ENCODE data around the gene NUDT4. TPM values are rescaled to one million over a fixed set of nuclear protein-coding genes. Genes with fewer than 3 reads are reported as not detected.

NUDT4 gene
- total RNA-seq, 1 donor from 2014 or later: 60.2 TPM

DNA sequence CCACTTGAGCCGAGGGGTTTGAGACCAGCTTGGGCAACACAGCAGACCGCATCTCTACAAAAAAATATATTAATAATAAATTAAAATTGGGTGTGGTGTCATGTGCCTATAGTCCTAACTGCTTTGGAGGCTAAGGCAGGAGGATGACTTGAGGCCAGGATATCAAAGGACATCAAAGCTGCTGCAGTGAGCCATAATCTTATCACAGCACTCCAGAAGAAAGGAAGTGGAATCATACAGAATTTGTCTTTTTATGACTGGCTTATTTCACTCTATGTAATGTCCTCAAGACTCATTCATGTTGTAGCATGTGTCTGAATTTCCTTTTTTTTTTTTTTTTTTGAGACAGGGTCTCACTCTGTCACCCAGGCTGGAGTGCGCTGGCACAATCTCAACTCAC is 43.9 kb upstream of the NUDT4 start:
- no peak for DNase-seq (ENCODE audit: low read depth)

DNA sequence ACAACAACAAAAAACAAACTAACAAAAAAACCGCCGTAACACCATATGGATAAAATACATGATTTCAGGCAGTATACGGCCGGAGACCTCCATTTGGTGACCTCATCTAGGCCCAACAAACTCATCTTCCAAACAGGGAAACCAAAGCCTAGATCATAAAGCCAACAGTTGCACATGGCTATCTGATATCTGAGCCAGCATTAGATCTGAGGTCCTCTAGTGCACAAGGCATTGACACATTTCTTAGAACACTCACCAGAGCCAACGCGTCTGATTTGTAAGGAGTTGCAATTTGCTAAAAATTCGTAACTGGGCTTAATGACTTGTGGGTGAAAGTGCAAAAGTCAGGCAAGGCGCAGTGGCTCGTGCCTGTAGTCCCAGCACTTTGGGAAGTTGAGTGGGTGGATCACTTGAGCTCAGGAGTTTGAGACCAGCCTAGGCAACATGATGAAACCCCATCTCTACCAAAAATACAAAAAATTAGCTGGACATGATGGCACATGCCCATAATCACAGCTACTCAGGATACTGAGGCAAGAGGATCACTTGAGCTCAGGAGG is 42.0 kb upstream of the NUDT4 start:
- peak overlapping the region; percentile 53 for H3K4me2 ChIP-seq (ENCODE audit: low read length)
- no peaks in the 10 kb centered on the region for H4K20me1 ChIP-seq (ENCODE audit: insufficient read depth, low read length)
- no peaks in the 10 kb centered on the region for H3K36me3 ChIP-seq (ENCODE audit: insufficient read depth, low read length)
- no peak overlapping the region for H2AFZ ChIP-seq (ENCODE audit: low read depth, low read length)
- Mint-ChIP-seq H3K36me3 (ENCODE audit: low read depth, unreplicated experiment) (no peaks in the 10 kb centered on the region), H3K9me3 (ENCODE audit: unreplicated experiment) (no peaks in the 10 kb centered on the region), H3K27ac (ENCODE audit: unreplicated experiment) (peak overlapping the region; percentile 81), H3K4me1 (ENCODE audit: low read depth, unreplicated experiment) (peaks cover 14% of the 10 kb centered on the region), H3K27me3 (ENCODE audit: low read depth, unreplicated experiment) (no peaks in the 10 kb centered on the region), H3K4me3 (ENCODE audit: unreplicated experiment) (no peak overlapping the region)
- no peak for TF ChIP-seq CTCF (IDR thresholded peaks at IDR 0.05; ENCODE audit: insufficient read depth, low read depth, low read length)
- TF ChIP-seq EZH2 (IDR thresholded peaks at IDR 0.05; ENCODE audit: insufficient read depth, low read length): no peak
- no peak overlapping the region for H3K4me3 ChIP-seq (ENCODE audit: insufficient read depth, low read depth, low read length)
- H3K27me3 ChIP-seq (ENCODE audit: insufficient read depth, low read length): no peaks in the 10 kb centered on the region
- DNase-seq (ENCODE audit: low read depth): no peak
- H3K9ac ChIP-seq (ENCODE audit: low read length): peak overlapping the region; percentile 55
- FAIRE-seq: no peak
- peaks cover 15% of the 10 kb centered on the region for H3K4me1 ChIP-seq (ENCODE audit: insufficient read depth, low read length)
- H3K9me3 ChIP-seq (ENCODE audit: insufficient read depth, low read depth, low read length): no peaks in the 10 kb centered on the region
- H3K79me2 ChIP-seq (ENCODE audit: insufficient read depth, low read length): no peaks in the 10 kb centered on the region
- H3K27ac ChIP-seq (ENCODE audit: low read depth, low read length): peak overlapping the region; percentile 63

More for the DNA sequence above, 43.9 kb upstream of the NUDT4 start:
- no peaks in the 10 kb centered on the region for H3K79me2 ChIP-seq (ENCODE audit: insufficient read depth, low read length)
- H3K4me1 Mint-ChIP-seq (ENCODE audit: low read depth, unreplicated experiment): peaks cover 14% of the 10 kb centered on the region
- H3K36me3 Mint-ChIP-seq (ENCODE audit: low read depth, unreplicated experiment): no peaks in the 10 kb centered on the region
- no peak for TF ChIP-seq EZH2 (IDR thresholded peaks at IDR 0.05; ENCODE audit: insufficient read depth, low read length)
- TF ChIP-seq CTCF (IDR thresholded peaks at IDR 0.05; ENCODE audit: insufficient read depth, low read depth, low read length): no peak
- H3K4me1 ChIP-seq (ENCODE audit: insufficient read depth, low read length): peaks cover 15% of the 10 kb centered on the region
- H4K20me1 ChIP-seq (ENCODE audit: insufficient read depth, low read length): no peaks in the 10 kb centered on the region
- H3K4me2 ChIP-seq (ENCODE audit: low read length): no peak overlapping the region
- no peaks in the 10 kb centered on the region for H3K27me3 ChIP-seq (ENCODE audit: insufficient read depth, low read length)
- no peaks in the 10 kb centered on the region for H3K9me3 ChIP-seq (ENCODE audit: insufficient read depth, low read depth, low read length)
- H3K27ac ChIP-seq (ENCODE audit: low read depth, low read length): no peak overlapping the region
- H2AFZ ChIP-seq (ENCODE audit: low read depth, low read length): no peak overlapping the region
- H3K27ac Mint-ChIP-seq (ENCODE audit: unreplicated experiment): no peak overlapping the region
- H3K27me3 Mint-ChIP-seq (ENCODE audit: low read depth, unreplicated experiment): no peaks in the 10 kb centered on the region
- H3K4me3 ChIP-seq (ENCODE audit: insufficient read depth, low read depth, low read length): no peak overlapping the region
- H3K9me3 Mint-ChIP-seq (ENCODE audit: unreplicated experiment): no peaks in the 10 kb centered on the region
- H3K36me3 ChIP-seq (ENCODE audit: insufficient read depth, low read length): no peaks in the 10 kb centered on the region
- FAIRE-seq: no peak
- no peak overlapping the region for H3K4me3 Mint-ChIP-seq (ENCODE audit: unreplicated experiment)
- no peak overlapping the region for H3K9ac ChIP-seq (ENCODE audit: low read length)

GRCh38 chr12:93336291-93336741 is 41.4 kb upstream of the NUDT4 start:
- Mint-ChIP-seq H3K27me3 (ENCODE audit: low read depth, unreplicated experiment) (no peaks in the 10 kb centered on the region), H3K27ac (ENCODE audit: unreplicated experiment) (peak overlapping the region; percentile 81)
- H2AFZ ChIP-seq (ENCODE audit: low read depth, low read length): no peak overlapping the region

More at GRCh38 chr12:93336291-93336741, 41.4 kb upstream of the NUDT4 start:
- TF ChIP-seq CTCF (IDR thresholded peaks at IDR 0.05; ENCODE audit: insufficient read depth, low read depth, low read length): no peak
- no peak for TF ChIP-seq EZH2 (IDR thresholded peaks at IDR 0.05; ENCODE audit: insufficient read depth, low read length)
- Mint-ChIP-seq H3K9me3 (ENCODE audit: unreplicated experiment) (no peaks in the 10 kb centered on the region), H3K4me1 (ENCODE audit: low read depth, unreplicated experiment) (peaks cover 14% of the 10 kb centered on the region), H3K36me3 (ENCODE audit: low read depth, unreplicated experiment) (no peaks in the 10 kb centered on the region), H3K4me3 (ENCODE audit: unreplicated experiment) (peak overlapping the region; percentile 64)
- no peak overlapping the region for H3K4me3 ChIP-seq (ENCODE audit: insufficient read depth, low read depth, low read length)
- H3K27me3 ChIP-seq (ENCODE audit: insufficient read depth, low read length): no peaks in the 10 kb centered on the region
- peak overlapping the region; percentile 55 for H3K9ac ChIP-seq (ENCODE audit: low read length)
- FAIRE-seq (no peak), DNase-seq (ENCODE audit: low read depth) (peak; percentile 56)
- H3K4me1 ChIP-seq (ENCODE audit: insufficient read depth, low read length): peaks cover 15% of the 10 kb centered on the region
- no peaks in the 10 kb centered on the region for H3K36me3 ChIP-seq (ENCODE audit: insufficient read depth, low read length)
- no peaks in the 10 kb centered on the region for H3K9me3 ChIP-seq (ENCODE audit: insufficient read depth, low read depth, low read length)
- H4K20me1 ChIP-seq (ENCODE audit: insufficient read depth, low read length): no peaks in the 10 kb centered on the region
- peak overlapping the region; percentile 53 for H3K4me2 ChIP-seq (ENCODE audit: low read length)
- H3K27ac ChIP-seq (ENCODE audit: low read depth, low read length): peak overlapping the region; percentile 63
- no peaks in the 10 kb centered on the region for H3K79me2 ChIP-seq (ENCODE audit: insufficient read depth, low read length)

Data from astrocyte (in vitro differentiated cells and primary cell).